ENCODE data around the gene COQ9.

GRCh38 chr16:57470711-57471110 is 23.4 kb downstream of the COQ9 start:
- TF ChIP-seq CTCF (conservative IDR thresholded peaks at IDR 0.05; ENCODE audit: low read depth, low read length) (no peak), EZH2 (IDR thresholded peaks at IDR 0.05; ENCODE audit: borderline replicate concordance, low read depth, low read length, poor library complexity, severe bottlenecking) (no peak)

Measured in A673 (cell line).